GM19372 (cell line): Measurements from ENCODE around the gene ZBTB44.

ENCODE experiments used
- ATAC-seq: cut with Tn5 transposase; IDR thresholded peaks from one replicate; pipeline ENCODE4 v1.9.1; 2021; ENCODE audit warnings: mild to moderate bottlenecking, low read depth, moderate library complexity; ENCODE audit not compliant: unreplicated experiment

ZBTB44 gene

DNA sequence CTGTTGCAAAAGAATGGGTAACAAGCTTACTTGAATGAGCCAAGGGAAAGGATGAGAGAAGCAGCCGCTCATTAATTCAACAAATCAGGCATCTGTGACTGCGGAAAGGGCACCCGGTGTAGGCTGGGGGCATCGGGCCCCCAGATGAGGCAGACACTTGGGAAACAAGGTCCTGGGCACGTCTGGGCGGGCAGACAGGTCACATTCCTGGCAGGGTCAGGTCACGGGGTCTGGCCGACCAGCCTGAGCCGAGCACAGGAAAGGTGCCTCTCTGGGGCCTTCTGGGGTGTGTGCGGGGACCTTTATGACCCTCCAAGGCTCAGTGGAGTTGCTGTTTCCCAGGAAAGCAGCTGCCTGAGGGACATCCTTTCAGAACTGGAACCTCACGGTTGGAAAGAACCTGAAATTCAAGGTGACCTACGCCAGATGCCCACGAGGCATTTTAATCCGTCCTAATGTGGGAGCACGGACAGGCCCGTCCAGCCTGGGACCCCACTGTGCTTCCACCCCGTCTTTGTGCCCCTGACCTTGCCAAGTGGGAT is 98.1 kb downstream of the ZBTB44 start:
- ATAC-seq, result no peak

DNA sequence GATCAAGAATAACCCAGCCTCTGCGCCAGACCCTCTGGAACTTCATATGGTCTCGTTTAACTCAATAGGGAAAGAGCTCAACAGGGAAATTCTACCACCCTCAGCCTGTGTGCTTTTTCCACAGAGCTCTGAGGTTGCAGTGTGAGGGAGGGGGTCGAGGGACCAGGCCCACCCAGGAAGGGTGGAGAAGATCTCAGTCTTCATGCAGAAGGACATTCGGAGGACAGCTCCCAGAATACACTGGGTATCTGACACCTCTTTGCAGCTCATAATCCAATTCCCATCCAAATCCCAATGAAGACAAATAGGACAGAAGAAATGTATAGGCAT is 98.5 kb downstream of the ZBTB44 start:
- no peak for ATAC-seq

DNA sequence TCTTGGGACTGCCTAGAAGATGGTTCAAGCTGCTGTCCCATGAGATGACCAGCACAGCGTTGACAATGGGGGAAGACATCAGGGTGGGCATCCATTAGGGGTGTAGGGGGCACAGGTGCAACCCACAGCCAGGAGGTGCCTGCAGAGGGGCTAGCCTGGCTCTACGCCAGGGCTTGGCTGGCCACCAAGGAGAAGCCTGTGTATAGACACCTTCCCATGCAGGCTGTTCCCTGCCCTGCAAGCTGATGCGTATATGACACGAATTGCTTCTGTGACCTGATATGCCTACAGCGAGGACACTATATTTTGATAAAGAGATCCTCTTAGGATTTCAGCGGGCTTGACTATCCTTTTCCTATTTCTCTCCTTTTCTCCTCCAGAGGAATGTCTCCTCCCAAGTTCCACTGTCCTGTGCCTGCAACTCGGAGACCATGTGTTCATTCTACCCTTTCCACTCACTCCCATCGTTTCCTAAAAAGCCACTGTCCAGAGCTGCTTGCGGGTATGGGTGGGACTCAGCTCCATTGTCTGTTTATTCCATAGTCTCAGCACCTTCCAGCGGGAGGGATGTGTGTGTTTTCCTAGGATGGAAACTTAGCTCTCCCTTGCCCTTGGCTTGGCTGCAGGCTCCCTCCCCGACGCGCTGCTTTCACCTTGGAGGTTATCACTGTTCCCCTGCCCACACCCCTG is 99.0 kb downstream of the ZBTB44 start:
- ATAC-seq, result no peak

DNA sequence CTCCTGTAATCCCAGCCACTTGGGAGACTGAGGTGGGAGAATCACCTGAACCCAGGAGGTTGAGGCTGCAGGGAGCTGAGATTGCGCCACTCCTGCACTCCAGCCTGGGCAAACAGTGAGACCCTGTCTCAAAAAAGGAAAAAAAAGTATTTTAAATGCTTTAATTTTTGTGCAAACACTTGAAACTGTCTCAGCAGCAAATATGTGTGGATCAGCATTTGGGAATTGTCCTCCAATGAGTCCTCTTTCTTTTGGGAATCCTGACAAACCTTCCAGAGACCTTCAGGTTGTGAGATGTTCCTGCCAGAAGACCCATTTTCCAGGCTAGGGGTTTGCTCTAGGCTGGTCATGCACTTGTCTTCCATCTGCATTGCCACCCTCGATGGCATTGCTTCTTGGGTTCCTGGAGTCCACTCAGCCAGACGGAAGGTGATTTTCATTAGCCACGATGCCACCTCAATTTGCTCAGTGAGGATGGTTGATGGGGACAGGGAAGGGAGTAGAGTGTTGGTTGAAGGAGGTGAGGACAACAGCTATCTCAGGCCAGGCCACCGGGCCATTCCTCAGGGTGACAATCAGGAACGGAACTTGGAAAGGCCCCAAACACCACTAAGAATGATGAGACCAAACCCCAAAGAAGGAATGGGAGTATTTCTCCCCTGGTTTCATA is 99.7 kb downstream of the ZBTB44 start:
- ATAC-seq, result no peak

DNA sequence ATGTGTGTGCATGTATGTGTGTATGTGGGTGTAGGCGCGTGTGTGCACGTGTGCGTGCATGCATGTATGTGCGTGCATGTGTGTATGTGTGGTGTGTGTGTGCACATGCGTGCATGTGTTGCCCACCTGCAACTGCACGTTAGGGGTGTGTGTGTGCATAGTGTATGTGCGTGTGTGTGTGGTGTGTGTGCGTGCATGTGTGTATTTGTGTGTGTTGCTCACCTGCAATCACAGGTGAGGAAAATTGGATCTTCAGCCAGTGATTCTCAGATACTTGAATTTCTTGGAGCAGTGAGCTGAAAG is 100.8 kb downstream of the ZBTB44 start:
- ATAC-seq, result no peak

DNA sequence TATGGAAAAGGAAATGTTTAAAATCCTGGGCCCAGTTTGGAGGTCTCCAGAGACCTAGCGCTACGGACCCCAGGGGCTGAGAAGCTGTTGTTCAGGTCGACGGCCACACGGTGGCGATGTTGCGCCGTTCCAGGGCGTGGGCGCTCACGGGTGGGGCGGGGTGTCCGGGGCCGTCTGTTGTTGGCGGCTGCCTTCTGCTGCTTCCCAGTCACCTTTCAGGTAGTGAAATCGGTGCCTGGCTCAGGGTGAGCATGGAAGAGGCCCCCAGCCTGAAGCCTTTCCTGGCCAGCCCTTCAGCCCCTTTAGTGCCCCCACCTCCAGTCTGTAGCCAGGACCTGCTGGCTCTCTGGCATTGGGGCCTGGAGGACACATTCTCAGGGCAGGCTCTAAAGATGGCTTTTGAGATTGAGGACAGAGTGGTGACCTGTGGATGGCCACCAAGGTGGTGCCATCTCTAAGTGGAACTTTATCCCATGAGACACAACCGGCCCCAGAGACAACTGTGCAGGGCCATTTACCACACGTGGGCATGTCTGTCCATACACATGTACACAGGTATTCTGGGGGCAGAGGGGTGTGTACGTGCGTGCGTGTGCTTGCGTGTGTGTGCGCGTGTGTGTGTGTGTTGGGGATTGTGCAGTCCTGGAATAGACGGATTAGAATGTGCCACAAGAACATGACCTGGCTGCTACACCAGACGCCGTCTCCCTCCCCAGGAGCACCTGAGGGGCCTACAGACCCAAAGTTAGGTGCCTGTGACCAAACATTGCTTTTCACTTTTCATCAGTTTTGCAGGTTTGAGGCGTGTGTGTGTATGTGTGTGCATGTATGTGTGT is 101.4 kb downstream of the ZBTB44 start:
- ATAC-seq, result peak; percentile 93

DNA sequence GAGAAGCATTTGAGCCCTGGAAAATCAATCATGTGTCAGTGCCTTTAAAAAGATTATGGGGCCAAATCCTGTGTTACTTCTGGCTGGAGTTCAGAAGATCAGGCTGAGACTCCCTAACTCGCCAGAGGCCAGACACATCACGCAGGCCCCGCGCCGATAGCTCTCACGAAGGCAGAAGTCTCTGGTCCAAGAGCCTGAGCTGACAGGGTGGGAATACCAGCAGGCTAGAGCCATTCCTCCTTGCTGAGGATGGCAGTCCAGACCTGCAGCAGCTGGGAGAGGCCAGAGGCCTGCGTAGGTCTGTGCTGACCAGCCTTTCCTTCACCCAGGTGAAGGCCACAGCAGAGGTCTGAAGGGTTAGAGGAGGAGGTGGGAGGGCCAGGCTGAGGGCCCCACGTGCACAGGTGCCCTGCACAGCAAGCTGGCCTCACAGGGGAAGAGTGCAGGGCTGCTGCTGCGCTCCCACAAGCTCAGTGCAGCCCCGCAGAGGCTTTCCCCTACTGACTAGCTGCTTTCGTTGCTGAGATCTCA is 102.2 kb downstream of the ZBTB44 start:
- no peak for ATAC-seq

DNA sequence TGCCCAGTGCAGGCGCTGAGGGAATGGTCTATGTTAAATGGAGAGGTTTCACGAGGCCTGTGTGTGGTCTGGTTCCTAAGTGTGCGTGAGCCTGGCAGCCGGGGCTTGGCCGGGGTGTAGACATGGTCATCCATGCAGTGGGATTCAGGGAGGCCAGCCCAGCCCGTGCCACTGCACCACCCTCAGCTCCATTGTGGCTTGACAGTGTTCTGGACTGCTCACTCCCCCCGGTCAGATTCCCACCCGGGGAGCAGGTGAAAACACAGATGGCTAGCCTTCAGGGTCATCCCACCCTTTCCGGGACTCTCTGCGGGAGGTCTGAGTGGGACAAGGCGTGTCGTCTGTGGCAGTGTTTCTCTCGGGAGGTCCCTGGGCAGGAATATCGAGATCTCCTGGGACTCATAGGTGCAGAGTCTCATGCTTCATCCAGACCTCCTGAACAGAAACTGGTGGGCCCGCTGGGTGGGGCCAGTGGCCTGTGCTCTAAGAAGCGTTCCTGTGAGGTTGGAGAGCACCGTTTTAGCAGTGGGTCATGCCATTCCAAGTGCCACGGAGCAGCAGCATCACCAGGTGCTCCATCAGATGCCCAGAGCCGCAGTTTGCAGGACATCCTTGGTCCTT is 102.8 kb downstream of the ZBTB44 start:
- no peak for ATAC-seq

DNA sequence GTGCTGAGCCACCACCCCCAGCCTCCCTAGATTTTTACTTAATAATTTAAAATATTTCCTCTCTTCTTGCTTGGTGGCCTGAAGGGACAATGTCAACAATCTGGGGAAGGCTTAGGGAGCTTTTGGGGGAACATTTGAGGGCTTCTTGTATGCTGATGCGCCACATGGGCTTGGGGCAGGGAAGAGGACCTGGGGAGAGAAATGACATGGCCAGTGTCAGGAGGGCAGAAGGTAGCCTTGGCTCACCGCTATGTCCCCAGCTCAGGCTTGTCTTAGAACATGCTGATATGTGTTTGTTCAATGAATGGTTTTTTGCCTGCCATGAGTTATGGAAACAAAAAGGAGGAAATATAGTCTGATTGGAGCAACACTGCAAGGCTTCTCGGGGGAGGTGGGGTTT is 103.6 kb downstream of the ZBTB44 start:
- no peak for ATAC-seq

DNA sequence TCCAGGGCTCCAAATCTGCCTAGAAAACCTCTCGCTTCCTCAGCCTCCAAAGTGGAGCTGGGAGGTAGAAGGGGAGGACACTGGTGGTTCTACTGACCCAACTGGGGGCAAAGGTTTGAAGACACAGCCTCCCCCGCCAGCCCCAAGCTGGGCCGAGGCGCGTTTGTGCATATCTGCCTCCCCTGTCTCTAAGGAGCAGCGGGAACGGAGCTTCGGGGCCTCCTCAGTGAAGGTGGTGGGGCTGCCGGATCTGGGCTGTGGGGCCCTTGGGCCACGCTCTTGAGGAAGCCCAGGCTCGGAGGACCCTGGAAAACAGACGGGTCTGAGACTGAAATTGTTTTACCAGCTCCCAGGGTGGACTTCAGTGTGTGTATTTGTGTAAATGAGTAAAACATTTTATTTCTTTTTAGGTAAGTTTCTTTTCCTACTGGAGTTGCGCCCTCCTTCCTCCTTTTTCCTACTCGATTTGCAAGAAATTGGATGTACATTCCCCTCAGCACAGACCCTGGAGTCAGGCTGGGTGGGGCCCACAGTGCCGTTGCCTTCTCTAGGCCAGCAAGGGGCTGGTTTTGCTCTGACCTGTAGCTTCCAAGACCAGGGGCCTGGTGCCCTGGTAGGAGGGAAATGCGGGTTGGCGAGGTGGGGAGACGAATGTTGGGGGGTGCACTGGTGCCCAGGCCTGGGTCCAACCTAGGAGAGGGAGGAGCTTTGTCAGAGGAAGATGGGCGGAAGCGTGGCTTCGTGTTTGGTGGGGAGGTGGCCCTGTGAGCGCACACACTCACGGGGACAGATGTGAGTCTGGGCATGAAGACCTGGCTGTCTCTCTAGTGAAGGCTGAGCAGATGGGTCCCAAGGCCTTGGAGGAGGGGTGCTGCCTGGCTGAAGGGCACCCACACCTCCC is 104.5 kb downstream of the ZBTB44 start:
- ATAC-seq, result no peak

DNA sequence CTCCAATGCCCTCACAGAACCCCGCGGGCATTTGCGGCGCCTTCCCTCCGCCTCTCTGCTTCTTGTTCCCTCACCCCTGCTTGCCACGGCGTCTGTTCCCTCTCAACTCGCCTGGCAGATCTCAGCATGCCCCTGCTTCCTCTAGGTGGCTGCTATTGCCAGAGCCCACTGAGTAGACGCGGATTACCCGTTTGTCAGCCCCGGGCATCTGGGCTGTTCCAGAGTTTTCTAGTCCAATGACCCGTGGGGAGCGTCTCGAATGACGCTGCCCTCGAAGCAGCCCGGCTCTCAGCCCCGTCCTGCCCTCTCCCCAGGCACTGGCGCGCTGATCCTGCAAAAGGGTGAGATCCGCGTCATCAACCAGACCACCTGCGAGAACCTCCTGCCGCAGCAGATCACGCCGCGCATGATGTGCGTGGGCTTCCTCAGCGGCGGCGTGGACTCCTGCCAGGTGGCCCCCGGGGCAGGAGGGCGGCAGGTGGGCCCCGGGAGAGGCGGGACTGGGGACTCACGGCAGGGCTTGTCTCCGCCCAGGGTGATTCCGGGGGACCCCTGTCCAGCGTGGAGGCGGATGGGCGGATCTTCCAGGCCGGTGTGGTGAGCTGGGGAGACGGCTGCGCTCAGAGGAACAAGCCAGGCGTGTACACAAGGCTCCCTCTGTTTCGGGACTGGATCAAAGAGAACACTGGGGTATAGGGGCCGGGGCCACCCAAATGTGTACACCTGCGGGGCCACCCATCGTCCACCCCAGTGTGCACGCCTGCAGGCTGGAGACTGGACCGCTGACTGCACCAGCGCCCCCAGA is 105.4 kb downstream of the ZBTB44 start:
- no peak for ATAC-seq

DNA sequence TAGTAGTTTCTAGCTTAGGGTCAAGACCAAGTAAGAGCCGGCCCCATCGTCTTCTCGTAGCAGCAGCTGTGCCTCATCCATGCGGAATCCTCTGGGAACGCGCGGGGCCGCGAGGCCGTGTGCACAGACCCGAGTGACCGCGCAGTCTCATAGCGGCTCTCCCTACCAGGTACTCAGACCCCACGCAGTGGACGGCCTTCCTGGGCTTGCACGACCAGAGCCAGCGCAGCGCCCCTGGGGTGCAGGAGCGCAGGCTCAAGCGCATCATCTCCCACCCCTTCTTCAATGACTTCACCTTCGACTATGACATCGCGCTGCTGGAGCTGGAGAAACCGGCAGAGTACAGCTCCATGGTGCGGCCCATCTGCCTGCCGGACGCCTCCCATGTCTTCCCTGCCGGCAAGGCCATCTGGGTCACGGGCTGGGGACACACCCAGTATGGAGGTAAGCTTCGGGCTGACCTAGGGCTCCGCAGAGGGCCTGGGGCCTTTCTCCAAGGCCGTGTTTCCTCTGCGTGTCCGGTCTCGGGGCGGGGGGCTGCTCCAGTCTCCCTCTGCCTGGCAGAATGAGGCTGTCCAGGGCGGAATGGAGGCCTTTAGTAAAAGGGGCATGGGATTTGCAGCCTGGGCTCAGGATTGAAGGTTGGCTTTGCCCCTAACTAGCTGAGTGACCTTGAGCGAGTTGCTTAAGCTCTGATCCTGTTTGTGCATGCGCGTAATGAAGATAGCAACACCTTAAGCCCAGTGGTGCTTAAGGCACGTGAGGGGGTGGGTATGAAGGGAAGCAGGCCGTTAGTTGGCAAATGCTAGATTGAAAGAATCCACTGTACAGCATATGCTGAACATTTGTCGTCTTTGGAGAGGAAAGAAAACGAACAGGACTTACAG is 106.2 kb downstream of the ZBTB44 start:
- no peak for ATAC-seq

DNA sequence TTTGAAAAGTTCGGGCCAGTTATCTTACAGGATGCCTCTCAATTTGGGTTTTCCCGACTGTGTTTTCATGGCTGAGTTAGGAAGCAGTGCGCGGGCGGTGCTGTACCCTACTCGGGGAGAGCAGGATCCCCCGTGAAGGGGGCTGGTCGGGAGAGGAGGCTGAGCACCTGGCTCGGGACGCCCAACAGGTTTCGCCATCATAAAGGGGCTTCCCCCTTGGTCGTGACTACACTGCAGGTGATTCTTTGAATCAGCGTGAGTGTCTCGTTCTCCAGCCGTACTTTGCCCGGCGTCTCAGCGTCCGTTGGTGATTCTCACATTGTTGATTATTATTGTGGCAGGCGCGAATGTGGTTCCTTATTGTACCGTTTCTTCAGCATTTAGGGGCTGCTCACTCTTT is 108.6 kb downstream of the ZBTB44 start:
- ATAC-seq, result no peak

DNA sequence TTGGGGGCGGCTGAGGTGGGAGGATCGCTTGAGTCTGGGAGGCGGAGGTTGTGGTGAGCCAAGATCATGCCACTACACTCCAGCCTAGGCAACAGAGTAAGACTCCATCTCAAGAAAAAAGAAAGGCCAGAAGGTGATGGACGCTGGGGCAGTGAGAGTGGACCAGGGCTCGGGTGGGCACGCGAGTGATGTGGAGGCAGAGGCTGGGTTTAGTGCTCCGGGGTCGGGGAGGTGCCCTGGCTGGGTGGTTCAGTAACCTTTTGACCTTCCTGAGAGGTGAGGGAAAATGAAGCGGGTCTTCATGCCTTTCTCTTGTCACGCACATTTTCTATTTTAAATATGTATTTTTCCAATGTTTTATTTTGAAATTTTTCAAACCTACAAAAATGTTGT is 110.0 kb downstream of the ZBTB44 start:
- no peak for ATAC-seq

DNA sequence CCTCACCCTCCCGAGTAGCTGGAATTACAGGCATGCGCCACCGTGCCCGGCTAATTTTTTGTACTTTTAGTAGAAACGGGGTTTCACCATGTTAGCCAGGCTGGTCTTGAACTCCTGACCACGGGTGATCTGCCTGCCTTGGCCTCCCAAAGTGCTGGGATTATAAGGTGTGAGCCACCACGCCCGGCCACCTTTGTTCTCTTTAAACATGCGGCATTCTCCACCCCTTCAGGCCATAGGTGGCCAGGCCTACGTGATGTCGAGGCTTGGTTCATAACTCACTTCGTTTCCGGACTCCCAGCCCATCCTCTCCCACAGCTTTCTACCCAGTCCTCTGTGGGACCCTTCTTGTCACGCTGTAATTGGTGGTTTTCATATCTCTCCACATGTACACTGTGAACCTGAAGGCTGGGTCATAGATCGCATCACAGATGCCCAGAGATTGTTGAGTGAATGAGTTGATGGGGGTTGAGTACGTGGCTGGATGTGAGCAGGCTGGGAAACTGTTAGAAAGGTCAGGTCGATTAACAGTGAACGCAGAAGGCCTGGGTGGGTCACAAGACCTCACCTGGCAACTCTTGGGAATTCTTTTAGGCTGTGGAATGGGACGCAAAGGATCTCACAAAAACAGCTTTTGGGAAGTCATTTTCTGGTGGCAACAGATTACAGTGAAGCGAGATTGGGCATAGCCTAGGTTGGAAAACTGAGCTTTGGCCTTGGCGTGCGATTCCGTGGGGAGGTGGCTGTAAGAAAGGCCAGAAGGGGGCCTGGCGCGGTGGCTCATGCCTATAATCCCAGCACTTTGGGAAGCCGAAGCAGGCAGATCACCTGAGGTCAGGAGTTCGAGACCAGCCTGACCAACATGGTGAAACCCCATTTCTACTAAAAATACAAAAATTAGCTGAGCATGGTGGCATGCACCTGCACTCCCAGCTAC is 110.7 kb downstream of the ZBTB44 start:
- ATAC-seq, result no peak

DNA sequence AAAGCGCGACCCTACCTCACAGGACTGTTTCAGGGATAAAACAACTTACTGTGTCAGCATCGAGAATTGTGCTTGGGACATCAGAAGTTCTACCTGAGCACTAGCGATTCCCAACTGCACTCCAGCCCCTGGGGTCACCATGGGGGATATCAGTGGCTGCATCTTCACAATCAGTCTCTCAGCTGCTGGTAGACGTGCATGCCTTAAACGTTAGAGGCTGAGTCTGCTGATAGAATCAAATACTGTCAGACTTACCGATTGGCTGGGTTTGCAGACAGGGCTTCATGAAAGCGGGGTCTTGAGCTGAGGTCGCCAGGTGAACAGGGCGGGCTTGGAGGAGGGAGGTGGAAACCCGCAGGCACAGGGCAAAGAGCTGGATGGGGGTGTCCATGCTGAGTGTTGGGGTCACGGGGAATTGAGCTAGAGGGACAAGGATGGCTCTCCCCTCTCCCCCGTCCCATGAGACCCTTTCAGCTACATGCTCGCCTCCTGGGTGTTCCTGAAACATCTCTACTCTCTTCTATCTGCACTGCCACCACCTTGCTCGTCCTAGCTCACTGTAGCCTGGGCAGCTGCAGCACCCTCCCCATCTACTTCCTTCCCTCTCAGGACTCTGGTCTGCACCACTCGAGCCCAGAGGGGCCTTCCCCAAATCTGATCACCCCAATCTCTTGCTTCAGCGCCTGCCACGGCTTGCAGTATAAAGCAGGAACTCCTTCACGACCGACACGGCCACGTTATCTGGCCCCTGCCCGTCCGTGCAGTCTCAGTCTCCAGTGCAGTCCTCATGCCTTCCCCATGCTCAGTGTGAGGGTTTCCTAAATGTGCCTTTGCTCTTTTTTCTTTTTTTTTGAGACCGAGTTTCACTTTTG is 111.7 kb downstream of the ZBTB44 start:
- ATAC-seq, result no peak
